H1 (cell line): ENCODE measurements around the gene ARHGAP15. TPM values are rescaled to one million over a fixed set of nuclear protein-coding genes. Genes with fewer than 3 reads are reported as not detected.

Experiments used
- CTCF ChIA-PET: fragments of 300-600 bp; sonication (Branson Sonifier 250); formaldehyde crosslinking; loops from one replicate; lab custom pipeline; 2021; ENCODE audit not compliant: partially characterized antibody; lab: Charles Lee
- POLR2A ChIA-PET: fragments of 300-600 bp; sonication (Branson Sonifier 250); formaldehyde crosslinking; loops from one replicate; lab custom pipeline; 2021; ENCODE audit warnings: inconsistent platforms; ENCODE audit not compliant: partially characterized antibody; lab: Charles Lee
- DNase-seq, 2 experiments: peaks; one replicate each; pipeline versions ENCODE4 v3.0.0 to v3.0.0-alpha.2; 2010 to 2022; ENCODE audit warnings: low spot score in 2 of 2, low read depth in 1 of 2, mixed read lengths in 1 of 2
- FAIRE-seq: peaks from 2 replicates; lab custom pipeline; 2011; peaks lifted over from hg19 to GRCh38; lab: Jason Lieb, UNC
- H2AFZ ChIP-seq: 2 replicates; pipeline ENCODE4 v1.8.1; 2012; ENCODE audit warnings: low read length, inconsistent platforms
- H2AK5ac ChIP-seq: 2 replicates; pipeline ENCODE4 v1.6.1; 2013; ENCODE audit warnings: low read depth, low read length
- H2BK120ac ChIP-seq: replicated peaks from 2 replicates; pipeline ENCODE3; 2013; ENCODE audit warnings: low read depth, low read length, inconsistent platforms
- H2BK12ac ChIP-seq: 2 replicates; pipeline ENCODE4 v1.6.1; 2013; ENCODE audit warnings: low read depth, low read length
- H2BK15ac ChIP-seq: 2 replicates; pipeline ENCODE4 v1.6.1; 2013; ENCODE audit warnings: low read length
- H2BK20ac ChIP-seq: 2 replicates; pipeline ENCODE4 v1.6.1; 2013; ENCODE audit warnings: low read length
- H2BK5ac ChIP-seq: 2 replicates; pipeline ENCODE4 v1.6.1; 2013; ENCODE audit warnings: low read depth, low read length
- H3K14ac ChIP-seq: 2 replicates; pipeline ENCODE4 v1.6.1; 2013; ENCODE audit warnings: inconsistent platforms; ENCODE audit not compliant: insufficient read length
- H3K18ac ChIP-seq: 2 replicates; pipeline ENCODE4 v1.6.1; 2013; ENCODE audit warnings: low read length; ENCODE audit errors: extremely low read depth
- H3K23ac ChIP-seq: 2 replicates; pipeline ENCODE4 v1.6.1; 2013; ENCODE audit warnings: inconsistent platforms; ENCODE audit not compliant: insufficient read length
- H3K23me2 ChIP-seq: 2 replicates; pipeline ENCODE4 v1.6.1; 2013; ENCODE audit warnings: low read depth, low read length
- H3K27ac ChIP-seq: 2 replicates; pipeline ENCODE4 v1.6.1; 2011; ENCODE audit warnings: low read depth, low read length, inconsistent platforms
- H3K27me3 ChIP-seq, 4 experiments: replicated peaks in 1 of 4; 1 replicate in 1 of 4; 2 replicates in 3 of 4; pipeline versions ENCODE4 v1.6.1 to v1.8.1; 2011 to 2013; ENCODE audit warnings: low read length in 3 of 4, mild to moderate bottlenecking in 3 of 4, inconsistent platforms in 2 of 4, mixed read lengths in 2 of 4, moderate library complexity in 1 of 4; ENCODE audit not compliant: control insufficient read depth in 3 of 4, insufficient read depth in 3 of 4; ENCODE audit errors: extremely low read depth in 1 of 4
- H3K36me3 ChIP-seq, 4 experiments: 2 replicates each; pipeline versions ENCODE4 v1.6.1 to v1.8.1; 2011 to 2013; ENCODE audit warnings: mild to moderate bottlenecking in 4 of 4, low read length in 3 of 4, moderate library complexity in 2 of 4, control low read depth in 1 of 4, inconsistent platforms in 1 of 4; ENCODE audit not compliant: insufficient read depth in 4 of 4, control insufficient read depth in 2 of 4
- H3K4ac ChIP-seq: replicated peaks from 2 replicates; pipeline ENCODE3; 2013; ENCODE audit warnings: low read length, low read depth, mixed read lengths, inconsistent platforms; ENCODE audit not compliant: insufficient read length
- H3K4me1 ChIP-seq, 4 experiments: replicated peaks in 1 of 4; 1 replicate in 1 of 4; 2 replicates in 3 of 4; pipeline versions ENCODE4 v1.6.1 to v1.8.1; 2011 to 2013; ENCODE audit warnings: low read length in 3 of 4, inconsistent platforms in 2 of 4, mixed read lengths in 1 of 4; ENCODE audit not compliant: insufficient read depth in 4 of 4, control insufficient read depth in 3 of 4
- H3K4me2 ChIP-seq, 2 experiments: 2 replicates each; pipeline versions ENCODE4 v1.6.1 to v1.8.1; 2011 to 2013; ENCODE audit warnings: low read depth in 2 of 2, low read length in 2 of 2, control low read depth in 1 of 2, inconsistent platforms in 1 of 2, mild to moderate bottlenecking in 1 of 2; ENCODE audit not compliant: insufficient read depth in 1 of 2
- H3K4me3 ChIP-seq, 4 experiments: fragments of 200-600, 300-600 bp in 1 of 4; sonication (generic), shearing (Covaris generic), sonication (Bioruptor Twin) in 1 of 4; 2 replicates each; pipeline versions ENCODE4 v1.5.1 to v1.8.1; 2011 to 2016; ENCODE audit warnings: low read length in 4 of 4, low read depth in 3 of 4, control low read depth in 2 of 4, inconsistent platforms in 2 of 4, mild to moderate bottlenecking in 2 of 4, mixed read lengths in 1 of 4, moderate library complexity in 1 of 4; ENCODE audit not compliant: insufficient read depth in 2 of 4; ENCODE audit errors: extremely low read depth in 1 of 4
- H3K56ac ChIP-seq: replicated peaks from 2 replicates; pipeline ENCODE3; 2013; ENCODE audit warnings: low read depth, mild to moderate bottlenecking, mixed read lengths, low read length, inconsistent platforms; ENCODE audit not compliant: insufficient read length
- H3K79me1 ChIP-seq: 2 replicates; pipeline ENCODE4 v1.6.1; 2013; ENCODE audit warnings: low read depth, low read length, control low read depth
- H3K79me2 ChIP-seq, 2 experiments: 2 replicates each; pipeline versions ENCODE4 v1.6.1 to v1.8.1; 2012 to 2013; ENCODE audit warnings: low read length in 2 of 2, mild to moderate bottlenecking in 2 of 2, inconsistent platforms in 1 of 2; ENCODE audit not compliant: insufficient read depth in 2 of 2, control insufficient read depth in 1 of 2
- H3K9ac ChIP-seq, 4 experiments: replicated peaks in 1 of 4; 1 replicate in 1 of 4; 2 replicates in 3 of 4; pipeline versions ENCODE4 v1.6.1 to v1.8.1; 2011 to 2013; ENCODE audit warnings: low read depth in 3 of 4, low read length in 3 of 4, control low read depth in 2 of 4, mild to moderate bottlenecking in 2 of 4, moderate library complexity in 2 of 4, inconsistent platforms in 1 of 4; ENCODE audit errors: extremely low read depth in 1 of 4
- H3K9me3 ChIP-seq, 2 experiments: 2 replicates each; pipeline versions ENCODE4 v1.6.1 to v1.8.1; 2012 to 2013; ENCODE audit warnings: mild to moderate bottlenecking in 2 of 2, moderate library complexity in 2 of 2, control low read depth in 1 of 2, inconsistent platforms in 1 of 2, low read depth in 1 of 2, low read length in 1 of 2, mixed read lengths in 1 of 2; ENCODE audit not compliant: insufficient read depth in 2 of 2
- H4K20me1 ChIP-seq, 2 experiments: replicated peaks in 1 of 2; 2 replicates each; pipeline versions ENCODE3 to v1.8.1; 2011 to 2013; ENCODE audit warnings: inconsistent platforms in 2 of 2, low read length in 2 of 2, mild to moderate bottlenecking in 1 of 2; ENCODE audit not compliant: insufficient read depth in 2 of 2, control insufficient read depth in 1 of 2
- H4K5ac ChIP-seq: 2 replicates; pipeline ENCODE4 v1.6.1; 2013; ENCODE audit warnings: low read length, low read depth, mixed read lengths, inconsistent platforms; ENCODE audit not compliant: insufficient read length
- H4K8ac ChIP-seq: 2 replicates; pipeline ENCODE4 v1.8.0; 2013; ENCODE audit warnings: mild to moderate bottlenecking, moderate library complexity, low read length, inconsistent platforms; ENCODE audit not compliant: insufficient read depth; ENCODE audit errors: extremely low read depth
- H4K91ac ChIP-seq: replicated peaks from 2 replicates; pipeline ENCODE3; 2013; ENCODE audit warnings: low read length, mixed read lengths, inconsistent platforms; ENCODE audit not compliant: insufficient read length
- CBX8 ChIP-seq: fragments of 300-800, 300-1000 bp; sonication (generic); IDR thresholded peaks from 2 replicates; pipeline ENCODE4 v1.7.1; 2016; ENCODE audit warnings: low read depth, low read length, borderline replicate concordance
- CHD2 ChIP-seq: IDR thresholded peaks from 2 replicates; pipeline ENCODE4 v1.6.1; 2012; ENCODE audit warnings: low read length, improper control_type of control experiment
- CREB1 ChIP-seq: IDR thresholded peaks from 2 replicates; pipeline ENCODE4 v1.6.1; 2012; ENCODE audit warnings: inconsistent platforms
- FOSL1 ChIP-seq: IDR thresholded peaks from 2 replicates; pipeline ENCODE4 v1.6.1; 2011; ENCODE audit warnings: mild to moderate bottlenecking, low read depth, low read length, moderate library complexity; ENCODE audit not compliant: insufficient read depth
- HDAC2 ChIP-seq, 2 experiments: fragments of 300-600 bp in 1 of 2; sonication (generic) in 1 of 2; IDR thresholded peaks; 2 replicates each; pipeline ENCODE4 v1.6.1; 2011 to 2012; ENCODE audit warnings: low read depth in 2 of 2, low read length in 2 of 2, mild to moderate bottlenecking in 2 of 2, moderate library complexity in 2 of 2, borderline replicate concordance in 1 of 2, inconsistent platforms in 1 of 2
- RBBP5 ChIP-seq: IDR thresholded peaks from 2 replicates; pipeline ENCODE4 v1.7.1; 2012; ENCODE audit warnings: low read depth, mild to moderate bottlenecking, inconsistent platforms, low read length, moderate library complexity, borderline replicate concordance
- RFX5 ChIP-seq: IDR thresholded peaks from 2 replicates; pipeline ENCODE4 v1.6.1; 2011; ENCODE audit warnings: low read depth, low read length, improper control_type of control experiment, borderline replicate concordance
- RNF2 ChIP-seq: fragments of 200-900, 300-1000 bp; sonication (generic); IDR thresholded peaks from 2 replicates; pipeline ENCODE4 v1.7.1; 2016; ENCODE audit warnings: borderline replicate concordance, low read depth, mild to moderate bottlenecking, antibody characterized with exemption, low read length; ENCODE audit not compliant: poor library complexity, severe bottlenecking; ENCODE audit errors: missing control alignments
- SP1 ChIP-seq: IDR thresholded peaks from 2 replicates; pipeline ENCODE4 v1.6.1; 2011; ENCODE audit warnings: low read depth, low read length
- SRF ChIP-seq: IDR thresholded peaks from 2 replicates; pipeline ENCODE4 v1.6.1; 2011; ENCODE audit warnings: mild to moderate bottlenecking, low read depth, low read length, moderate library complexity
- TAF7 ChIP-seq: optimal IDR thresholded peaks from 2 replicates; pipeline ENCODE3; 2011; ENCODE audit warnings: low read depth, mild to moderate bottlenecking, inconsistent platforms, low read length, moderate library complexity, borderline replicate concordance
- WGBS, 2 experiments: shearing (Covaris generic) in 1 of 2; methylation state at CpG; one replicate each; pipeline versions ENCODE4 v1.1.6 to v1.1.7; 2013 to 2015; ENCODE audit warnings: low lambda C conversion rate in 2 of 2, mixed read lengths in 2 of 2, inconsistent platforms in 1 of 2, low coverage in 1 of 2, missing lambda C conversion rate in 1 of 2; ENCODE audit not compliant: insufficient replicate concordance in 2 of 2, insufficient coverage in 1 of 2, insufficient read length in 1 of 2; ENCODE audit errors: extremely low coverage in 1 of 2, missing lambda C conversion rate in 1 of 2; 5-methylcytosine and 5-hydroxymethylcytosine counted together
- polyA plus RNA-seq, 7 experiments: library from polyadenylated mRNA; depleted of rRNA in 3 of 7; stranded (reverse) in 5 of 7; unstranded in 2 of 7; fragments of >200 nt in 5 of 7; fragments of 200-250 nt in 2 of 7; gene quantifications; 1 replicate in 5 of 7; 2 replicates in 1 of 7; 4 replicates in 1 of 7; pipeline versions ENCODE4 v1.2.1 to v1.2.3, GENCODE V29; 2011 to 2013; ENCODE audit warnings: missing spikeins in 2 of 7, mixed read lengths in 2 of 7
- total RNA-seq: library from RNA; stranded (reverse); fragmentation: NEBNext Ultra II Directional; extraction: Animal tissue kit (Norgen Biotek cat#: 25700); gene quantifications from 2 replicates; pipeline ENCODE4 v1.2.1, GENCODE V29; 2021

Gene ARHGAP15
- total and polyA plus RNA-seq, 2 of the 8 experiments (the other 6 are each of a cell fraction or from before 2014, with no cell fraction given), result not detected

DNA sequence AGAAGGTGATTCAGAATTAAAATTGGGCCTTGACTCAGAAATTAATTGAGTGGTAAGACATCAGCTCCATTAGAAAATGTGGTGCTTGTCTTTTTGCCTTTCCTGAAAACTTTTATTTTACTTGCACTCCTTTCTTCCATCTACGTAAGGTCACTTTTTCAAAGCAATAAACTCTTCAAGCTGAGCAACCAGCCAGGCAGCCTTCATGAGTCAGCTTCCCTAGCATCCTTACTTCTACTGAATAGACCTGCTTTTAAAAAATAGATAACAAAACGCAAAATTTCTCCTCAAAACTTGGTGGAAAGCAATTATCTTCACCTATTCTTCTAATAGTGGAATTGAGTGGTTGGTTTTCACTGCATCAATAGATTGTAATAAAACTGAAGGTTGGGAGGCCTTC, 504.2 kb downstream of the ARHGAP15 start:
- Histone ChIP-seq H3K4ac (no peak overlapping the region), H2BK5ac (no peak overlapping the region), H4K91ac (no peak overlapping the region), H3K14ac (no peak overlapping the region), H3K23me2 (no peaks in the 10 kb centered on the region; the same call in 1 of the 2 replicates), H3K79me1 (no peaks in the 10 kb centered on the region), H3K27ac (no peak overlapping the region), H3K79me2 (no peaks in the 10 kb centered on the region), H3K23ac (no peak overlapping the region), H3K18ac (no peak overlapping the region), H4K5ac (no peak overlapping the region), H3K56ac (no peak overlapping the region), H4K20me1 (no peaks in the 10 kb centered on the region), H3K36me3 (no peaks in the 10 kb centered on the region), H3K27me3 (no peaks in the 10 kb centered on the region), H3K4me3 (no peak overlapping the region), H2BK15ac (no peak overlapping the region), H3K9ac (no peak overlapping the region), H2BK12ac (no peak overlapping the region), H3K4me2 (no peak overlapping the region), H2BK120ac (no peak overlapping the region), H3K9me3 (no peaks in the 10 kb centered on the region), H2AK5ac (no peak overlapping the region), H4K8ac (no peak overlapping the region), H3K4me1 (no peaks in the 10 kb centered on the region), H2BK20ac (no peak overlapping the region), H2AFZ (no peak overlapping the region)
- DNase-seq (no peak), FAIRE-seq (no peak)
- TF ChIP-seq TAF7 (no peak), RBBP5 (no peak), SP1 (no peak), CHD2 (no peak), HDAC2 (IDR thresholded peaks at IDR 0.05; ENCODE audit: borderline replicate concordance in 1 of 2, low read depth in 2 of 2, low read length in 2 of 2) (no peak), RNF2 (no peak), CBX8 (no peak), FOSL1 (no peak), SRF (no peak), RFX5 (no peak), CREB1 (no peak)
- 78% methylated on average over 2 of the region's 2 CpGs; no CpG with 5 or more reads in 1 of the 2 experiments for WGBS, 2 experiments
- POLR2A ChIA-PET, result no interaction called here
- CTCF ChIA-PET, result no interaction called here
